WTC11 (cell line): ENCODE measurements around the gene CADM2. TPM values are rescaled to one million over a fixed set of nuclear protein-coding genes. Genes with fewer than 3 reads are reported as not detected.

Experiments
- ATAC-seq: fragments of 200-7000 bp; cut with Tn5 transposase; 2 replicates; pipeline ENCODE4 v1.10.0; 2021; ENCODE audit warnings: mild to moderate bottlenecking, moderate library complexity
- CTCF ChIA-PET: fragments of 300-600 bp; sonication (Branson Sonifier 250); formaldehyde crosslinking; loops from one replicate; lab custom pipeline; 2021; ENCODE audit warnings: antibody characterized with exemption; lab: Charles Lee
- POLR2A ChIA-PET: fragments of 350-600 bp; sonication (Branson Sonifier 250); formaldehyde crosslinking; loops from one replicate; lab custom pipeline; 2021; ENCODE audit warnings: antibody characterized with exemption; lab: Charles Lee
- DNase-seq: peaks from one replicate; pipeline ENCODE4 v3.0.0; 2021; ENCODE audit warnings: low spot score
- H3K27ac Mint-ChIP-seq: 2 replicates; pipeline ENCODE4 v1.8.0; 2021; ENCODE audit warnings: mixed read lengths
- H3K27me3 Mint-ChIP-seq: 2 replicates; pipeline ENCODE4 v1.8.0; 2021; ENCODE audit warnings: low read depth, mild to moderate bottlenecking, moderate library complexity, mixed read lengths
- H3K36me3 Mint-ChIP-seq: 2 replicates; pipeline ENCODE4 v1.8.0; 2021; ENCODE audit warnings: mixed read lengths
- H3K4me1 Mint-ChIP-seq: 2 replicates; pipeline ENCODE4 v1.8.0; 2022; ENCODE audit warnings: mixed read lengths
- H3K4me3 Mint-ChIP-seq: 2 replicates; pipeline ENCODE4 v1.8.0; 2021; ENCODE audit warnings: mild to moderate bottlenecking, moderate library complexity, mixed read lengths
- H3K9me3 Mint-ChIP-seq: 2 replicates; pipeline ENCODE4 v1.8.0; 2021; ENCODE audit warnings: mixed read lengths
- AFF4 ChIP-seq: sonication (generic); formaldehyde crosslinking; IDR thresholded peaks from 2 replicates; pipeline ENCODE4 v1.8.1; 2023; ENCODE audit warnings: mild to moderate bottlenecking, missing genetic modification reagents, borderline replicate concordance
- E2F5 ChIP-seq: sonication (generic); formaldehyde crosslinking; IDR thresholded peaks from 2 replicates; pipeline ENCODE4 v1.8.1; 2022; ENCODE audit warnings: mild to moderate bottlenecking, moderate library complexity, missing genetic modification reagents
- FOXP1 ChIP-seq: sonication (generic); formaldehyde crosslinking; IDR thresholded peaks from 2 replicates; pipeline ENCODE4 v1.8.0; 2022; ENCODE audit warnings: missing genetic modification reagents, mild to moderate bottlenecking, moderate library complexity, borderline replicate concordance
- JAZF1 ChIP-seq: fragments of 250-450 bp; sonication (Bioruptor Pico); IDR thresholded peaks from 2 replicates; pipeline ENCODE4 v1.9.0; 2021; ENCODE audit warnings: moderate library complexity, mild to moderate bottlenecking, inconsistent platforms
- MXD4 ChIP-seq: fragments of 250-450 bp; sonication (Bioruptor Pico); IDR thresholded peaks from 2 replicates; pipeline ENCODE4 v1.8.0; 2021; ENCODE audit warnings: mild to moderate bottlenecking, moderate library complexity, borderline replicate concordance
- OVOL2 ChIP-seq: fragments of 250-450 bp; sonication (Bioruptor Pico); IDR thresholded peaks from 2 replicates; pipeline ENCODE4 v1.9.0; 2021; ENCODE audit warnings: mild to moderate bottlenecking, borderline replicate concordance
- SMAD3 ChIP-seq: sonication (generic); formaldehyde crosslinking; IDR thresholded peaks from 2 replicates; pipeline ENCODE4 v1.8.0; 2022; ENCODE audit warnings: missing genetic modification reagents, mild to moderate bottlenecking, borderline replicate concordance
- TCF7 ChIP-seq: sonication (generic); formaldehyde crosslinking; IDR thresholded peaks from 2 replicates; pipeline ENCODE4 v1.8.0; 2022; ENCODE audit warnings: mild to moderate bottlenecking, low read depth, missing genetic modification reagents, moderate library complexity
- TP53 ChIP-seq: sonication (generic); formaldehyde crosslinking; IDR thresholded peaks from 2 replicates; pipeline ENCODE4 v1.8.1; 2023; ENCODE audit warnings: mild to moderate bottlenecking, missing genetic modification reagents
- ZNF121 ChIP-seq: sonication (generic); formaldehyde crosslinking; IDR thresholded peaks from 2 replicates; pipeline ENCODE4 v1.8.0; 2023; ENCODE audit warnings: missing genetic modification reagents
- ZNF138 ChIP-seq: sonication (generic); formaldehyde crosslinking; conservative IDR thresholded peaks from 2 replicates; pipeline ENCODE4 v1.8.1; 2022; ENCODE audit warnings: mild to moderate bottlenecking, moderate library complexity, missing genetic modification reagents
- ZNF263 ChIP-seq: sonication (generic); formaldehyde crosslinking; IDR thresholded peaks from 2 replicates; pipeline ENCODE4 v1.8.1; 2022; ENCODE audit warnings: low read depth, mild to moderate bottlenecking, moderate library complexity, missing genetic modification reagents
- ZNF423 ChIP-seq: fragments of 250-450 bp; sonication (Bioruptor Pico); IDR thresholded peaks from 2 replicates; pipeline ENCODE4 v2.1.2; 2022; ENCODE audit warnings: mild to moderate bottlenecking, moderate library complexity
- ZNF512 ChIP-seq: sonication (generic); formaldehyde crosslinking; IDR thresholded peaks from 2 replicates; pipeline ENCODE4 v1.8.1; 2022; ENCODE audit warnings: missing genetic modification reagents, borderline replicate concordance
- total RNA-seq: library from RNA; stranded (reverse); gene quantifications from 3 replicates; pipeline ENCODE4 v1.2.3, GENCODE V29; 2021
- TF ChIP-seq, protein P1 (sequence below): fragments of 250-450 bp; sonication (Bioruptor Pico); IDR thresholded peaks from 2 replicates; pipeline ENCODE4 v1.9.0; 2021; ENCODE audit warnings: mild to moderate bottlenecking, borderline replicate concordance

The CADM2 gene
- total RNA-seq, 1 experiment from 2014 or later = 18.8 TPM

- no peak for TF ChIP-seq AFF4
- no peak for TF ChIP-seq MXD4 (CRISPR knock-in tag)
Measured at GRCh38 chr3:85167576-85167975, 208.8 kb downstream of the CADM2 start (continued).

DNA sequence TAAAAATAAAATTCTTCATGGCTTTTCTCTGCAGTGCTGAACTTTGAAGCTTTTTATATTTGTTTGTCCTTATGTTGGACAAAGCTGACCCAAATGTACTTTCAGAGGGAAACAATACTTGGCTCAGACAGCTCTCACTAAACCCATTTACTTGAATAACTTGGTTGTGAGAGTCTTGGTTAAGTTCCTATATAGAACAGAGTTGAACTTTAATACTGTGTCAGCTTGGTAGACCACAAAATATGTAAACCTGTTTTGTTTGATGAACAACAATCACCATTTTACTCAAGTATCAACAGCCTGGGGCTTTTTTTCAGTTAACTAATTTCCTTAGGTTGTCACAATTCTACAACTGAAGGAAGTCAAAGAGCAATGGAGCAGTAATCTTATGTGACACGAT lies 211.9 kb downstream of the CADM2 start:
- no peak overlapping the region for H3K4me3 Mint-ChIP-seq
- ChIA-PET CTCF (no interaction called here), POLR2A (no interaction called here)
- H3K27me3 Mint-ChIP-seq = no peaks in the 10 kb centered on the region
- H3K27ac Mint-ChIP-seq = no peak overlapping the region
- TF ChIP-seq, protein P1, sequence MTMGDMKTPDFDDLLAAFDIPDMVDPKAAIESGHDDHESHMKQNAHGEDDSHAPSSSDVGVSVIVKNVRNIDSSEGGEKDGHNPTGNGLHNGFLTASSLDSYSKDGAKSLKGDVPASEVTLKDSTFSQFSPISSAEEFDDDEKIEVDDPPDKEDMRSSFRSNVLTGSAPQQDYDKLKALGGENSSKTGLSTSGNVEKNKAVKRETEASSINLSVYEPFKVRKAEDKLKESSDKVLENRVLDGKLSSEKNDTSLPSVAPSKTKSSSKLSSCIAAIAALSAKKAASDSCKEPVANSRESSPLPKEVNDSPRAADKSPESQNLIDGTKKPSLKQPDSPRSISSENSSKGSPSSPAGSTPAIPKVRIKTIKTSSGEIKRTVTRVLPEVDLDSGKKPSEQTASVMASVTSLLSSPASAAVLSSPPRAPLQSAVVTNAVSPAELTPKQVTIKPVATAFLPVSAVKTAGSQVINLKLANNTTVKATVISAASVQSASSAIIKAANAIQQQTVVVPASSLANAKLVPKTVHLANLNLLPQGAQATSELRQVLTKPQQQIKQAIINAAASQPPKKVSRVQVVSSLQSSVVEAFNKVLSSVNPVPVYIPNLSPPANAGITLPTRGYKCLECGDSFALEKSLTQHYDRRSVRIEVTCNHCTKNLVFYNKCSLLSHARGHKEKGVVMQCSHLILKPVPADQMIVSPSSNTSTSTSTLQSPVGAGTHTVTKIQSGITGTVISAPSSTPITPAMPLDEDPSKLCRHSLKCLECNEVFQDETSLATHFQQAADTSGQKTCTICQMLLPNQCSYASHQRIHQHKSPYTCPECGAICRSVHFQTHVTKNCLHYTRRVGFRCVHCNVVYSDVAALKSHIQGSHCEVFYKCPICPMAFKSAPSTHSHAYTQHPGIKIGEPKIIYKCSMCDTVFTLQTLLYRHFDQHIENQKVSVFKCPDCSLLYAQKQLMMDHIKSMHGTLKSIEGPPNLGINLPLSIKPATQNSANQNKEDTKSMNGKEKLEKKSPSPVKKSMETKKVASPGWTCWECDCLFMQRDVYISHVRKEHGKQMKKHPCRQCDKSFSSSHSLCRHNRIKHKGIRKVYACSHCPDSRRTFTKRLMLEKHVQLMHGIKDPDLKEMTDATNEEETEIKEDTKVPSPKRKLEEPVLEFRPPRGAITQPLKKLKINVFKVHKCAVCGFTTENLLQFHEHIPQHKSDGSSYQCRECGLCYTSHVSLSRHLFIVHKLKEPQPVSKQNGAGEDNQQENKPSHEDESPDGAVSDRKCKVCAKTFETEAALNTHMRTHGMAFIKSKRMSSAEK (CRISPR knock-in tag) = no peak
- no peak for TF ChIP-seq FOXP1 (CRISPR knock-in tag)
- TF ChIP-seq TP53 (CRISPR knock-in tag) = no peak
- no peak for TF ChIP-seq ZNF263
- no peak for TF ChIP-seq SMAD3
- no peak for TF ChIP-seq E2F5 (CRISPR knock-in tag)
- no peak for TF ChIP-seq JAZF1
- no peak for TF ChIP-seq OVOL2 (CRISPR knock-in tag)
- TF ChIP-seq ZNF512 (CRISPR knock-in tag) = no peak
- no peak for TF ChIP-seq ZNF138
- no peak for TF ChIP-seq ZNF121 (CRISPR knock-in tag)
- TF ChIP-seq TCF7 (CRISPR knock-in tag) = no peak
- TF ChIP-seq ZNF423 (CRISPR knock-in tag) = no peak
- H3K4me1 Mint-ChIP-seq = no peaks in the 10 kb centered on the region
- H3K9me3 Mint-ChIP-seq = no peaks in the 10 kb centered on the region
- DNase-seq = no peak
- no peaks in the 10 kb centered on the region for H3K36me3 Mint-ChIP-seq
- ATAC-seq = no peak
